SK-MEL-5 (cell line): ENCODE measurements around the gene PPDPF. TPM values are rescaled to one million over a fixed set of nuclear protein-coding genes. Genes with fewer than 3 reads are reported as not detected.

Experiments
- DNase-seq: peaks from one replicate; pipeline ENCODE4 v3.0.0-alpha.2; 2016; ENCODE audit warnings: low read depth, low spot score
- in situ Hi-C: cut with HindIII; loops from 2 replicates; pipeline ENCODE4 v1.10.0; 2016; ENCODE audit warnings: low sequenced_read_pairs, high pct_unique_total_duplicates, low pct_unique_long_range_greater_than_20kb
- total RNA-seq: library from RNA; depleted of rRNA; stranded (reverse); fragments of >200 nt; shearing (Covaris generic); gene quantifications from 2 replicates; pipeline ENCODE4 v1.2.3, GENCODE V29; 2014

PPDPF gene
- total RNA-seq, 1 experiment from 2014 or later, result 37.5 TPM

DNA sequence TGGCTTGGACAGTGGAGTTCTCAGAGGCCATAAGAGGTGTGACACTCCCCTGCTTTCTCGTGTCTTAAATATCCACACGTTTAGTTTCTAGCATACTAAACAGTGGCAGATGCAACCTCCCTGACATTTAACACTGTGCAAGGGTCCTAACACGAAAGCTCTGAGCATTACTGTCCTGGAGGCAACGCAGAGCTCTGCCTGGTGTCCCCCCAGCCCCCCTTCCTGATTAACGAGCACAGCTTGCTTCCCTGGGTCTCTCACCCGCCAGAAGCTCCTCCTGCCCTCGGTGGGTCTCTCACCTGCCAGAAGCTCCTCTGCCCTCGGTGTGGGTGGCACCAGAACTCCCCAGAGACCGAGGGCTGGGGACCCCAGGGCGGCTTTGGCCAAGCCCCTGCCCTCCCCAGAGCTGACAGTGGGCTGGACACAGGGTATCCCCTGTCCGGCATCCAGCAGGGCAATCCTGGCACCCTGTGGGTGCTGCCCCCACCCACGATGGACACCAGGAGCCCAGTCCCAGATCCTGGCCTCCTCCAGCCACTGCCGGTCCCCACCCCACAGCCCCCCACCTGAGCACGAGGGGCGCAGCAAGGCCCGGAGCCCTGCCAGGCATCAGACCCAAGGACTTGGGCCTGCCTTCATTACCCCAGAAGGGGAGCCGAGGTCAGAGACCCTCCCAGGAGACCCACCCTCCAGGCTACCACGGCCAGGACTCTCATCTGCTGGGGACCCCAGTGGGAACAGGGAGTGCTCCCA, 35.7 kb upstream of the PPDPF start:
- in situ Hi-C loops, result no loop called here
- DNase-seq, result no peak

GRCh38 chr20:63486300-63486855, 34.2 kb upstream of the PPDPF start:
- in situ Hi-C loops, result no loop called here
- DNase-seq, result no peak

GRCh38 chr20:63487116-63487764, 33.3 kb upstream of the PPDPF start:
- DNase-seq, result no peak
- in situ Hi-C loops, result no loop called here

DNA sequence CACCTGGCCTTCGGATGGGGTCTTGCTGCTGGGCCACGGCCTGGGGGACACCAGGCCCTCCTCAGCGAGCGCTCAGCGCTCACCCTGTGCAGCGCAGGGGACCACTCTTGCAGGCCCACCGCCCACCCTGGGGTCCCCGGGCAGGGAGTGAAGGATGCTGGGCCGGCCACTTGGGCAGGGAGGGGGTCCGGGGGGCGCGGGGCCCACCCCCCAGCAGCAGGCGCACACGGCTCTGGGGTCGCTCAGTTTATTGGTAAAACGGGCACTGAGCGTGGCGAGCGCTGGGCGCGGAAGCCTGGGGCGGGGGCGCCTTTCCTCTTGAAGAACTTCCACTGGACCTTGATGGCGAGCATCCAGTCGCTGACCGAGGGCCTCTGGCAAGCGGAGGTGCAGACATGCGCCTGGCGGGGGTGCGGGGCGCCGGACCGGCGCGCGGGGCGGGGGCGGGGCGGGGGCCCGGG, 32.8 kb upstream of the PPDPF start:
- DNase-seq, result no peak
- in situ Hi-C loops, result no loop called here

DNA sequence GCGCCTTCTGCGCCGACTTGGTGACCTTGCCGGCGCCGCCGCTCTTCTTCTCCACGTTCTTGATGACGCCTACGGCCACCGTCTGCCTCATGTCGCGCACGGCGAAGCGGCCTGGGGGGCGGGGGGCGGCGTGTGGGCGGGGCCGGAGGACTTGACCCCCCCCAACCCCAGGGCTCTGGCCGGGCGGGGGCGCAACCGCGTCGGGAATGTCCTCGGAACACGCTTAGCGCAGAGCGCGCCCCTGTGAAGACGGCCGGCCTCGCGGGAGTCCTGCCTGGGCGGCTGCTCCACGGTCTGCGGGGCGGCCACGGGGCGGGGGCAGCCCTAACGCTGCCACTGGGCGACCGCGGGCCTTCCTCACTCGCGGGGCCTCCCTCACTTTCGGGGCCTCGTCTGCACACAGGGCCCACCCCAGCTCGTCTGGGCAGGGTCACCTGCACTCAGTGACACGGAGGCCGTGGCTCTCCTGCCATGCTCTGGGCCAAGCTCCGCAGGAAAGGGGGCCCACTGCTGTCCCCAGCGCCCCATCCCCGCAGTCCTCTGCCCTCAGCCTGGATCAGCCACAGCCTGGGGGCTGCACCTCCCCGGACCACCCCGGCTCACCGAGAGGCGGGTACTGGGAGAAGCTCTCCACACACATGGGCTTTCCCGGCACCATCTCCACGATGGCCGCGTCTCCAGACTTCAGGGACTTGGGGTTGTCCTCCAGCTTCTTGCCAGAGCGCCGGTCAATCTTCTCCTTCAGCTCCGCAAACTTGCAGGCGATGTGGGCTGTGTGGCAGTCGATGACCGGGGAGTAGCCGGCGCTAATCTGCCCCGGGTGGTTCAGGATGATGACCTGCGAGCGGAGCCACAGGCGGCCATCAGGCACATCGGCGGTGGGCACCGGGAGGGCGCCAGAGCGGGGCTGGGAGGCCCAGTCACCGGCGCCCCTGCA, 32.0 kb upstream of the PPDPF start:
- DNase-seq, result no peak
- in situ Hi-C loops, result no loop called here

GRCh38 chr20:63490416-63490815, 30.1 kb upstream of the PPDPF start:
- in situ Hi-C loops, result no loop called here
- DNase-seq, result no peak

GRCh38 chr20:63491078-63491477, 29.5 kb upstream of the PPDPF start:
- no peak for DNase-seq
- in situ Hi-C loops, result no loop called here

DNA sequence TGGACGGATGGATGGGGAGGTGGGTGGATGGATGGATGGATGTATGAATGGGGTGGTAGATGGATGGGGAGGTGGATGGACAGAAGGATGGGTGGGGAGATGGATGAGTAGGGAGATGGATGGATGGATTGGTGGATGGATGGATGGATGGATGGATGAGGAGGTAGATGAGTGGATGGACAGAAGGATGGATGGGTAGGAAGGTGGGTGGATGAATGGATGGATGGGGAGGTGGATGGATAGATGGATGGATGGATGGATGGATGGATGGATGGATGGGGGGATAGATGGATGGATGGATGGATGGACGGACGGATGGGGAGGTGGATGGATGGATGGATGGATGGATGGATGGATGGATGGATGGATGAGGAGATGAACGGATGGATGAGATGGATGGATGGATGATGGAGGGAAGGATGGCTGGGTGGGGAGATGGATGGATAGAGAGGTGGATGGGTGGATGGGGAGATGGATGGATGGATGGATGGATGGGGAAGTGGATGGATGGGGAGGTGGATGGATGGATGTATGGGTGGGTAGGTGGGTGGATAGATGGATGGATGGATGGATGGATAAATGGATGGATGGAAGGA, 28.8 kb upstream of the PPDPF start:
- no peak for DNase-seq
- in situ Hi-C loops, result no loop called here

GRCh38 chr20:63492518-63492917, 28.0 kb upstream of the PPDPF start:
- no peak for DNase-seq
- in situ Hi-C loops, result no loop called here

- in situ Hi-C loops, result no loop called here
- DNase-seq, result no peak
Observed at GRCh38 chr20:63492982-63493381, 27.6 kb upstream of the PPDPF start.

- DNase-seq, result no peak
- in situ Hi-C loops, result no loop called here
Observed at GRCh38 chr20:63493563-63494020, 27.0 kb upstream of the PPDPF start.

GRCh38 chr20:63494084-63494419, 26.5 kb upstream of the PPDPF start:
- DNase-seq, result no peak
- in situ Hi-C loops, result no loop called here

- no peak for DNase-seq
- in situ Hi-C loops, result no loop called here
Observed at GRCh38 chr20:63494420-63495166, 26.0 kb upstream of the PPDPF start.

DNA sequence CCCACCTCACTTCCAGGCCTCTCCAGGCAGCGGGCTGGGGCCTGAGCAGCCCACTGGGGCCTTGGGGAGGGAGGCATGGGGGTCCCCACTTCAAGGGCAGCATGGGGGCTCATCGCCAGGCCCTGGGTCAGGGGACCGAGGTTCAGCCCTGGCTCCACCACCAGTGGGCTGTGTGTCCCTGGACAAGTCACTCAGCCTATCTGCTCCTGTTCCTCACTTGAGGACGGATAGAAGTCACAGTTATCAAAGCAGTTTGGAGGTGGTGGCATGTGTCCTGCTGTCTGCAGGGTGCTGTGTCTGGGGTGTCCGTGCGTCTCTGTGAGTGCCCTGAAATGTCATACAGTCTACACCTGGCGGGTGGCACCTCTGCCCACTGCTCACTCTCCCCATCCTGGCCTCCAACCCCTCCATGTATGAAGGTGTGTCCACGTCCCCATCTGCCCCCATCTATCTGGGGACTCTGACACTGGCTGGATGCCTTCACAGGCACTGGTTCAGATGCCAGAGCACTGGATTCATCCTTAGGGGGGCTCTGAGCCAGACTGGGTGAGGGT, 25.3 kb upstream of the PPDPF start:
- DNase-seq, result no peak
- in situ Hi-C loops, result no loop called here

DNA sequence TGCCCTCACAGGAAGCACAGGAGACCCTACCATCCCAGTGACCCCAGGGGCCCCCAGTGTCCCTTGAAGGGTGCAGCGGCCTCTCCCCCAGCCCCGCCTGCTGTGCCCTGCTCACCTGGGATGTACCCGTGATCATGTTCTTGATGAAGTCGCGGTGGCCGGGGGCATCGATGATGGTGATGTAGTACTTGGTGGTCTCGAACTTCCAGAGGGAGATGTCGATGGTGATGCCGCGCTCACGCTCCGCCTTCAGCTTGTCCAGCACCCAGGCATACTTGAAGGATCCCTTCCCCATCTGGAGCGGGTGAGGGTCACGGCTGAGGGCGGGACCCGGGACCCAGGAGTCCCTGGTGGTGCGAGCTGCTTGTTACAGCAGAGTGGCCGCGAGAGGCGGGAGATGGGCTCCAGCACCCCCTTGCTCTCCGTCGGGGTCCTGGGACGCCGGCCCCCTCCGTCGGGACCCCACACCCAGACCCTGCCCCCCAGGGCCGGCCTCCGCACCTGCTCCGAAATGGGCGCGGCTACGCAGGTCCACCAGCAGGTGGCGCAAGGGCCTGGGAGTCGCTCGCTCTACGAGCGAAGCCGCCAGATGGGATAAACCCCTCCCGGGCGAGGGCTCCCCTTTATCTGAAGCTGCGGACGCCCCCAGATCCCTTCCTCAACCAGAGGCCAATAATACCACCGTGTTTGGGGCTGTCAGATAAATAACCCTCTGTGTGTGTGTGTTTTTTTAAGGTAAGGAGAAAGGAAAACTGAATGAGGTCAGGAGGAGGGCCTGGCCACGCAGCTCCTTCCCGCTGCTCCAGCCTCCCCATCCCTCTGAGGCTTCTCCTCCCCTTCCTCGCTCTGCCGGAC, 24.6 kb upstream of the PPDPF start:
- in situ Hi-C loops, result no loop called here
- peak; percentile 62 for DNase-seq

DNA sequence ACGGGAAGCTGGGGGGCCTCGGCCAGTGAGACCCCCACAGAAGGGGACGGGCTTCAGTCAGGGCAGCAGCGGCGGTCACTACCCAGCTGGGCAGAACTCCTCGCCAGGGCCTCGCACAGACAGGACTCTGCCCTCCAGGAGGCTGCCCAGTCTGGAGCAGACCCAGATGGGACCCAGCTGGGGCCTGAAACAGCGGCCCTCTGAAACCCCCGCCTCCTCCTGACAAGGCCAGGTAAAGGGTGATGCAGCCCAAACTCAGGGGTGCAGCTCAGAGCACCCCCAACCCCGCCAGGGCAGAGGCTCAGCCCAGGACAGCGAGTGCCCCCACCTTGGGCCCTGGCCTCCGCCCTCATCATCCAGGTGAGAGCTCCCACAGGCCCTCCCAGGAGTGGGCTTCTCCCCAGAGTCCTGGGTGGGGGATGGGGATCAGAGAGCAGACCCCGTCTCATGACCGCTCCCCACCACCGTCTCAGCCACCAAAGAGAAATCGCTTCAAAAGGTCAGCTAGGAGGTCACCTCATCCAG, 23.9 kb upstream of the PPDPF start:
- in situ Hi-C loops, result no loop called here
- DNase-seq, result no peak
